GF-D8 (cell line): ENCODE measurements around the gene ZNF576.
"Not testable (repeated sequence)": the region's sequence is repeated elsewhere in the genome, so short reads cannot be mapped to it uniquely, and the experiment has no call there.

Experiments used
- DNase-seq: peaks from one replicate; lab custom pipeline; 2025; lab: John Stamatoyannopoulos, UW

Gene ZNF576, protein sequence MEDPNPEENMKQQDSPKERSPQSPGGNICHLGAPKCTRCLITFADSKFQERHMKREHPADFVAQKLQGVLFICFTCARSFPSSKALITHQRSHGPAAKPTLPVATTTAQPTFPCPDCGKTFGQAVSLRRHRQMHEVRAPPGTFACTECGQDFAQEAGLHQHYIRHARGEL

DNA sequence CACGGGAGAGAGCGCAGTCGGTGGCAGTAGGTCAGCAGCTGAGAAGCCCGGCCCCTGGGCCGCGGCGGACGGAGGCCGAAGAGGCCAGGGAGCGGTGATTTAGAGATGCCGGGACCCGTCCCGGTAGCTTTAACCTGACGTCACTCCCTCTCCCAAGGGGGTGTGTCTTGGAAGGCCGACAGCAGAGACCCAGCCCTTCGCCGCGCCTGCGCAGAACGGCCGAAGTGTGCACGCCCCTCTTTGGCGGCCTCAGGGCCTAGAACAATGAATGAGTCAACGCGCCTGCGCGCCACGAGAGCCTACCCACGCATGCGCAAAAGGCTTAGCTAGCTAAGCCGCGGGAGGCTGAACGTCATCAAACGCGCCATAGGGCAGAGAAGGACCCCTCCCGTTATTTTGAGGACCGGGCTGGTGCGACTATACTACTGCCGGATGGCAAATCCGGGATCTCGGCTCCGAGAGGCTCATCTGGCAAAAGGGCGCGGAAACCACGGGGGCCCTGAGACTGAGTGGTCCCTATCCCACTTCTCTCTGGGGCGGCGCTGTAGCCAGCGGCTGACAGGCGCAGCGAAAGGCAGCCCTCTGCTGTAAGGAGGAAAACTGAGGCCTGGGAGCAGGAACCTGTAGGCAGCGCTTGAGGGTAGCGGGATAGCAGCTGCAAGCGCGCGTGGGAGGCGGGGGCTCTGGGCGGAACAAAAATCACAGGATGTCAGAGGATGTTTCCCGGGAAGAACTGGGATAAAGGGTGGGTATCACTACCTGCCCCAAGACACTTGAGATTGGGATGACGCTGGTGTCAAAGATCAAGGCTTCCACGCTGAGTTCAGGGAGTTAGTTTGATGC lies at the start of gene ZNF576, which contains the start of gene IRGQ:
ZNF576 (plus strand) TSS at position 597 of the 843 bp plus-strand sequence. CDS start 514 bp downstream, outside the sequence.
IRGQ (minus strand) TSS at position 136 of the 843 bp plus-strand sequence. CDS start 796 bp downstream, outside the sequence.
- peak; percentile 97 for DNase-seq

DNA sequence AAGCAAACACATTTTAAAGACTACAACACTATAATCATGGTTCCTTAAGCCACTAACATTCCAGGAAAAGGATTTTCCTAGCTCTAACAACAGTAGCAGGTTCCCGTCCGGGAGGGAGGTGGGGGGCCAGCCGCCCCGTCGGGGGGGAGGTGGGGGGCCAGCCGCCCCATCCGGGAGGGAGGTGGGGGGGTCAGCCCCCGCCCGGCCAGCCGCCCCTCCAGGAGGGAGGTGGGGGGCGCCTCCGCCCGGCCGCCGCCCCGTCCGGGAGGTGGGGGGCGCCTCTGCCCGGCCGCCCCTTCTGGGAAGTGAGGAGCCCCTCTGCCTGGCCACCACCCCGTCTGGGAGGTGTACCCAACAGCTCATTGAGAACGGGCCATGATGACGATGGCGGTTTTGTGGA lies 48.5 kb upstream of the ZNF576 start:
- not testable (repeated sequence) for DNase-seq

- no peak for DNase-seq
Observed at GRCh38 chr19:43548706-43549105, 47.7 kb upstream of the ZNF576 start.

DNA sequence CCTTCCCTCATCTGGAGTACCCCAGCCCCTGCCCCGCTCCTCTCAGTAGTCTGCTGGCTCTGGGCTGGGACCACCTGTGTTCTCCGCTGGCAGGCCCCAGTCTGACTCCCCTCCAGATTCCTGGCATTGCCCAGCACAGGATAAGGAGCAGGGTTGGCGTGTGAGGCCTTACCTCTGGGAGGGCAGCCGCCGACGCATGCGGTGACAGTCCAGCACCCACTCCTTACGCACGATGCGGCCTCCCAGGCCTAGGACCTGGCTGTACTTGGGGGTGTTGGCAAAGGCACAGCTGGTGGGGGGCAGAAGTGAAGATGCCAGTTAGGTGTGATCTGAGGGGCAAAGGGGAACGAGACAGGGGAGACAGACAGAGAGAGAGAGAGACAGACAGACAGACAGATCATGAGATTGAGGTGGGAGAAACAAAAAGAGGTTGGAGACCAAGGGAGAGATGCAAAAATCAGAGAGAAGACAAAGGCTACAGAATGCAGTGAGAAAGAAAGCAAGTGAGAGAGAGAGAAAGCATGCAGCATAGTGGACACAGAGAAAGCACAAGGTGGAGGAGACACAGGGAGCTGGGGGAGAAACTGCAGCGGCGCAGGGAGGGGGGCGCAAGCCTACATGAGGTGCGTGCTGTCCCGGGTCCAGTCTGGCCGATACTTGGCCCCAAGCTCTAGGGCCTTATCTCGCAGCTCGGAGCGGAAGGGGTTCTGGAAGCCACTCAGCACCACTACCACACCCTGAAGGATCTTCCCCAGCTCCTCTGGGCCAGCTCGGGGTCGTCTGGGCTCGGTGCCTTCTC lies 44.8 kb upstream of the ZNF576 start:
- no peak for DNase-seq

DNA sequence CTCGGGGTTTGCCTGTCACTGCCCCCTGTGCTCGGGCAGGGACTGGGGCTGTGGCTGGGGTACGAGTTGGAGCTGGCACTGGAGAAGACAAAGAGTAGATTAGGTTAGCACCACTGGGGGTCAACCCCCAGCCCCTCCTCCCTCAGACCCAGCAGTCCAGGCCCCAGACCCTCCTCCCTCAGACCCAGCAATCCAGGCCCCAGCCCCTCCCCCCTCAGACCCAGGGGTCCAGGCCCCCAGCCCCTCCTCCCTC lies 44.3 kb upstream of the ZNF576 start:
- DNase-seq: no peak

GRCh38 chr19:43552616-43553015 lies 43.8 kb upstream of the ZNF576 start:
- DNase-seq: no peak

- DNase-seq: no peak
Observed at GRCh38 chr19:43553656-43554055, 42.7 kb upstream of the ZNF576 start.

- no peak for DNase-seq
Observed at GRCh38 chr19:43554317-43554895, 42.0 kb upstream of the ZNF576 start.

- peak; percentile 25 for DNase-seq
Observed at GRCh38 chr19:43555185-43555770, 41.1 kb upstream of the ZNF576 start.

DNA sequence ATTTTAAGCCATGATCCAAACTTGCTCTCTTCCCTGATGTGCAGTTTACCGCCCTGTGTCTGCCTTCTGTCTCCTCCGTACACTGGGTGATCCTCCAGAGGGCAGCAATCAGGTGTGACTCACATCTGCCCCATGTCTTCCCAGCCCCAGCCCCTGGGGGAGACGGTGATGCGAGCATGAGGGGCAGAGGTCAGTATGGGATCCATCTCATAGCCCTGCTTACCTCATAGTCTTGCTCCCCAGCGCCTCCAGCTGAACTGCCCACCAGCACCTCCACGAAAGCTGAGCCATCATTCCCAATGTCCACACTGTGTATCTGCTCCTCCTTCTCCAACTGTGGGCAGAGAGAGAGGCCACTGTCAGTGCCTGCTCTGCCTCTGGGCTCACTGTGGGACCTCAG lies 35.7 kb upstream of the ZNF576 start:
- DNase-seq: no peak

- DNase-seq: no peak
Observed at GRCh38 chr19:43561139-43561970, 35.0 kb upstream of the ZNF576 start.

DNA sequence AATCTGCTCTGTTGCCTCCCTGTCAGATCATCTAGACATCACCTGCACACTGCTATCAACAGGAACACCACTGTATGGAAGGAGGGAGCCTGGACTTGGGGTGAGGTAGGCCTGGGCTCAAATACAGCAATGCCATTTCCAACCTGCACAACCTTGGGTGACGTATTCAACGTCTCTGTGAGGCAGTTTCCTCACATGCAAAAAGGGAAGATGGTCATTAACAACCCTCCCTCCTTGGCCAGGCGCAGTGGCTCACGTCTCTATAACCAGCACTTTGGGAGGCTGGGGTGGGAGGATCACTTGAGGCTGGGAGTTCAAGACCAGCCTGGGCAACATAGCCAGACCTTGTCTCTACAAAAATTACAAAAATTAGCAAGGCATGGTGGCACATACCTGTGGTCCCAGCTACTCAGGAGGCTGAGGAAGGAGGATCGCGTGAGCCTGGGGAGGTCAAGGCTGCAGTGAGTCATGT lies 34.1 kb upstream of the ZNF576 start:
- no peak for DNase-seq

- peak; percentile 100 for DNase-seq
Observed at GRCh38 chr19:43562698-43563241, 33.6 kb upstream of the ZNF576 start.

DNA sequence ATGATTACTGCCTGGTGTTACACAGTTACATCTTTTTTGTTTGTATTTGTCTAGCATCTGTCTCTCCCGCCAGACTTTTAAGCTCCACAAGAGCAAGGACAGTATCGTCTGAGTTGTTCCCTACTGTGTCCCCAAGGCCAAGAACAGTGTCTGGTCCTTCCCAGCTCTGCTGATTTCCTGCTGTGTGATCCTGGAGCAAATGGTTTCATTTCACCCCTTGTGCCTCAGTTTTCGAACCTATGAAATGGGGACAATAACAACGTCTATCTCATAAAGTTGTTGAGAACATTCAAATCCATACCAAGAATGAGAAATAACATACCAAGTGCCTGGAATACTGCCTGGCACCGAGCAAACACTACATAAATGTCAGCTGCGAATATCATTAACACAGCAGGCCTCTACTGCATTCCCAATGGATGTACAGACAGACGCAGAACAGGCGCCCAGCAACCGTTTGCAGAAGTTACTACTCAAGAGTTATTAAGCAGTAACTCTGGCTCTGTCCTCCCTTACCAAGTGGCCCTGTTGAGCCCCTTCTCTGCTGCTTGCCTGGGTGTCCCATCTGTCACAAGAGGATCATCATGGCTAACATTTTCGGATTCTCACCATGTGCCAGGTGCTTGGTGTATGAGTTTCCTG lies 32.5 kb upstream of the ZNF576 start:
- DNase-seq: no peak

GRCh38 chr19:43564800-43565199 lies 31.6 kb upstream of the ZNF576 start:
- no peak for DNase-seq

- DNase-seq: no peak
Observed at GRCh38 chr19:43569657-43570056, 26.7 kb upstream of the ZNF576 start.

- peak; percentile 16 for DNase-seq
Observed at GRCh38 chr19:43570174-43570791, 26.1 kb upstream of the ZNF576 start.

GRCh38 chr19:43572171-43572588 lies 24.2 kb upstream of the ZNF576 start:
- DNase-seq: no peak

DNA sequence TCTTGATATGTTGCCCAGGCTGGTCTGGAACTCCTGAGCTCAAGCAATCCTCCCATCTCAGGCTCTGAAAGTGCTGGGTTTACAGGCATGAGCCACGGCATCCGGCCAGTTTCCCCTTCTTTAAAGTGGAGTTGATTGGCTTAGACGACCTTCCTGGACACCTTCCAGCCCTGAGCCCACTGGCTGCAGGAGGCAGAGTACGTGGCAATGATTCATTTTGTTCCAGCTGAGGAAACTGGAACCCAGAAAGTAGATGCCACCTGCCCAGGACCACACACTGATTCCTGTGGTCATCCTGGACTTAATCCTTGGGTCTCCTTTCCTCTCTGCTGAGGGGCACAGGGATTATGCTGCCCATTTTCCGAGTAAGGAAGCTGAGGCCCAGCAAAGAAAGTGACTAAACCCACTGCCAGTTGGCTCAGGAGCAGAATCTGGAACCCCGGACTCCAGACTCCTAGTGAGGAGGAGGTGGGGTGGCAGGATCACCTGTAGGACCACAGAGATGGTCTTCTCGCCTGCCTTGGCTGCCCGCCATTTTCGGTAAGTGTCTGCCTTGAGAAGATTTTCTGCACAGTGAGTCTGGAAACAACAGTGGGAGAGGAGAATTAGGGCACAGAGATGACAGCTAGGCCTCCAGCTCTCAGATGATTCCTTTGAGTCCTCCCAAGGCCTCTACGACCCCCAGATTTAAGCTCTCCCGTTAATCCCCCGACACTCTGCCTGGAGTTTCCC lies 21.8 kb upstream of the ZNF576 start:
- no peak for DNase-seq
